Activated CD4-positive, alpha-beta T cell treated with anti-CD3 and anti-CD28 coated beads for 1 hour (primary cell): ENCODE results near the gene ZC3H18.

Experiments used
- DNase-seq: peaks from one replicate; pipeline ENCODE4 v3.0.0-alpha.2; 2020

The ZC3H18 gene

GRCh38 chr16:88642881-88643643, 72.9 kb downstream of the ZC3H18 start:
- DNase-seq = no peak

GRCh38 chr16:88643644-88643932, 73.4 kb downstream of the ZC3H18 start:
- DNase-seq = no peak

GRCh38 chr16:88645455-88645854, 75.3 kb downstream of the ZC3H18 start:
- DNase-seq = no peak

GRCh38 chr16:88645941-88646340, 75.7 kb downstream of the ZC3H18 start:
- no peak for DNase-seq

GRCh38 chr16:88646345-88647034, 76.3 kb downstream of the ZC3H18 start:
- DNase-seq = no peak

GRCh38 chr16:88647178-88648070, 77.2 kb downstream of the ZC3H18 start:
- no peak for DNase-seq

- DNase-seq = no peak
Measured at GRCh38 chr16:88649195-88649923, 79.2 kb downstream of the ZC3H18 start.

- no peak for DNase-seq
Measured at GRCh38 chr16:88649924-88650748, 79.9 kb downstream of the ZC3H18 start.

- peak; percentile 65 for DNase-seq
Measured at GRCh38 chr16:88650749-88651275, 80.6 kb downstream of the ZC3H18 start, which contains the start of gene CYBA. TSS of gene CYBA (minus strand) at chr16:88651053. CDS start at chr16:88651013, 40 bp downstream.

- peak; percentile 38 for DNase-seq
Measured at GRCh38 chr16:88651276-88651988, 81.2 kb downstream of the ZC3H18 start.

- DNase-seq = no peak
Measured at GRCh38 chr16:88651989-88652761, 82.0 kb downstream of the ZC3H18 start.

- no peak for DNase-seq
Measured at GRCh38 chr16:88652762-88653063, 82.5 kb downstream of the ZC3H18 start.

GRCh38 chr16:88653101-88653500, 82.9 kb downstream of the ZC3H18 start:
- no peak for DNase-seq

- no peak for DNase-seq
Measured at GRCh38 chr16:88653596-88654362, 83.6 kb downstream of the ZC3H18 start.

GRCh38 chr16:88654363-88655052, 84.3 kb downstream of the ZC3H18 start:
- DNase-seq = no peak

- DNase-seq = no peak
Measured at GRCh38 chr16:88655053-88655732, 85.0 kb downstream of the ZC3H18 start.

GRCh38 chr16:88655733-88656281, 85.6 kb downstream of the ZC3H18 start:
- no peak for DNase-seq
